Activated effector memory CD4-positive, alpha-beta T cell treated with anti-CD3 and anti-CD28 coated beads, Interleukin-2, amount 50 U/mL, for 16 hours (primary cell): ENCODE measurements around the gene LNX2.

ENCODE experiments used
- DNase-seq: peaks from one replicate; pipeline ENCODE4 v3.0.0-alpha.2; 2020

LNX2 gene

DNA sequence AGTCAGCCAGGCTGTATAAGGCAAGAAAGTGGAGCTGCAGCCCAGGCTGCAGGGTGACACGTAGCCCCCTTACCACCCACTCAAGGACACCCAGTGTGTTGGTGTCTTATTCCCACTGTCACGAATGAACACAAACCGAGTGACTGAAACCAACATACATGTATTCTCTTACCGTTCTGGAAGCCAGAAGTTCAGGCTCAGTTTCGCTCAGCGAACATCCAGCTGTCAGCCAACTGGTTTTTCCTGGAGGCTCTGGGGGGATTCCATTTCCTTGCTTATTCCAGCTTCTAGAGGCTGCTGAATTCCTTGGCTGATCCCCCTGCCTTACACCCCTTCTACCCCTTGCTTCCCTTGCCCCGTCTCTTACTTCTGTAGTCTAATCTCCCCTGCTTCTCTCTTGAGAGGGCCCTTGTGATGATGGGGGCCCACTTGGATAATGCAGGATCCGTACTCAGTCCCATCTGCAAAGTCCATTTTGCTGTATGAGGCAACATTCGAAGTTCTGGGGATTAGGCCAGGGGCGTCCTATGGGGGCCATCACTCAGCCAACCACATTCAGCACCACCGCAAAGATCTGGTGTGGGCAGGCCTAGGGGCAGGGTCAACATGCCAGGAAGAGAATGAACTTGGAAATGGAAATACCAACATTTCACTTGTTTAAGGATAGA, 122.6 kb downstream of the LNX2 start:
- DNase-seq = no peak

DNA sequence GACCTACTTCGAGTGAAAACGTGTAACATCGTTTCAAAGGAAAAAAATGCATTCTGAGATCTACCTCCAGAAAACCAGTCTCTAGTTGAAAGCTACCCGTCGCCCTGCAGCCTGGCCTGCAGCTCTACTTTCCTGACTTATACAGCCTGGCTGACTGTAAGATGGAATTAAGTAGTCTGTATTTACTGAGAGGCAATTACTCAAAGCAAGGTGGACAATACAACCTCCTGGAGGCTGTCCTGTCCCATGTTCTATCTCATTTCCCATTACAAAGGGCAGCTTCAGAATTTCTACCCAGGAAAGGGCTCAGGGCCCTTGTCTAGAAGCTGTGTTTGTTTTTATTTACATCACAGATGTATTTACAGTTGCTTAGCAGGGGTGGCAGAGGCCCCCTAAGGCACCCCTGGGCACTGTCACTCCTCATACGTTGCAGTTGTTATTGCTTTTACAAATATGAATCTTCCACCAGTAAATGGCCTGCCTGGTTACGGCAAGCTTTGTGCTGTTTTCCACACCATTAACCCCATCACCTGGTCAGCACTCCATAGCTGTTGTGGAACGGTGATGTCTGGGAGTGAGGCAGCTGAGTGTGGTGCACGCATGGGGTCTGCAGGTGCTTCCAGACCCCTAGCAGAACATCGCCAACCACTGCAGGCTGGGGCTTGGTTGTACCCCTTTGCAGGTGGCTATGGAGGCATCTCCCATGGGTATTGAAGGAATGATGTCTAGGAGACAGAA, 123.6 kb downstream of the LNX2 start:
- no peak for DNase-seq

DNA sequence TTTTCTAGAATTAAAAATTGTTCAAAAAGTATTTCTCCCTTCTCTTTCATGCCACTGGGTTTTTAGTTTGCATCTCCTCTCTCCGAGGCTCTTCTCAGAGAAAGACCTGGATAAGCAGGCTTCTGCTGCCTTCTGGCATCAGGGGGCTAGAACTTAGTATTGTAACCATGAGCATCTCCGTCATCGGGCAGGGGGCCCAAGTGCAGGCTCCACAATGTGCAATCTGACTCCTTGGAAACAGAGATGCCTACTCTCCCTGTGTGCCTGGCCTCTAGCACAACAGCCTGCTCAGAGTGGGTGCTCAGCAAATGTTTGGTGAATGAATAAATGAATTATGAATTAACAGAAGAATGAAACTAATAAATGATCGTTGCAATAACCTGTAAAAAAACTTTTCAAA, 124.3 kb downstream of the LNX2 start:
- no peak for DNase-seq
